NCI-H2029 (cell line): ENCODE measurements around the gene NAA38.
A peak's percentile ranks its signal among the peaks of the same experiment; 100 is the strongest.

ENCODE experiments used
- DNase-seq: peaks from one replicate; lab custom pipeline; 2025; lab: John Stamatoyannopoulos, UW

NAA38 gene

DNA sequence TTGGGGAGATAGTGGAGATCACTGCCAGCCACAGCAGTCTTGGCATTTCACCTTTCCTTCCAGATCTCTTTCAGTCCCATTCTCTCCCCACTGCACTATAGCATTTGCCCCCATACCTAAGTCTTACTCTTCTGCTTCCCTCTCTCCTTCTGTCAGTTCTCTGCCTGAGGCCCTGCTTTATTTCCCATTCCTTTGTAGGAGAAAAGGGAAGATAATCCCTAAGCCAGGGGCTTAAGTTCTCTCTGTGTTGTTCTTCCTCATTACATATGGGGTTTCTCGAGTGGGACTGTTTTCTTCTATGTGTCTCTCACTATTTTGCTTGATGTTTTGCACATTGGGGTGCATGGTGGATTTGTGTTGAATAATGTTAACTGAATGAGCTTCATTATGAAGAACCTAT is 16.9 kb downstream of the NAA38 start:
- no peak for DNase-seq

DNA sequence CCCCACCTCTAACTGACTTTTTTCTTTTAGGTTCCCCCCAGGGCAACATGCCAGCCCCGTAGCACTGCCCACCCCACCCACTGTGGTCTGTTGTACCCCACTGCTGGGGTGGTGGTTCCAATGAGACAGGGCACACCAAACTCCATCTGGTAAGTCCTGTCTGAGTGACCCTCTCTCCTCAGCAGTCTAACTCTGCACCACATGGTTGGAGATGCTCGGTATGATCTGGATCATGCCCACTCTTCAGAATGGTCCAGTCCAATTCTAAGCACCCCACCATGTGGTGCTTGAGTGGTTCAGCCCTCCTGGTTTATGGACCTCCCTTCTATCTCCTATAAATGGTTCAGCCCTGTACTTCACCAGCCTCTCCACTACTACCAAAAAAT is 17.5 kb downstream of the NAA38 start:
- DNase-seq, result no peak

DNA sequence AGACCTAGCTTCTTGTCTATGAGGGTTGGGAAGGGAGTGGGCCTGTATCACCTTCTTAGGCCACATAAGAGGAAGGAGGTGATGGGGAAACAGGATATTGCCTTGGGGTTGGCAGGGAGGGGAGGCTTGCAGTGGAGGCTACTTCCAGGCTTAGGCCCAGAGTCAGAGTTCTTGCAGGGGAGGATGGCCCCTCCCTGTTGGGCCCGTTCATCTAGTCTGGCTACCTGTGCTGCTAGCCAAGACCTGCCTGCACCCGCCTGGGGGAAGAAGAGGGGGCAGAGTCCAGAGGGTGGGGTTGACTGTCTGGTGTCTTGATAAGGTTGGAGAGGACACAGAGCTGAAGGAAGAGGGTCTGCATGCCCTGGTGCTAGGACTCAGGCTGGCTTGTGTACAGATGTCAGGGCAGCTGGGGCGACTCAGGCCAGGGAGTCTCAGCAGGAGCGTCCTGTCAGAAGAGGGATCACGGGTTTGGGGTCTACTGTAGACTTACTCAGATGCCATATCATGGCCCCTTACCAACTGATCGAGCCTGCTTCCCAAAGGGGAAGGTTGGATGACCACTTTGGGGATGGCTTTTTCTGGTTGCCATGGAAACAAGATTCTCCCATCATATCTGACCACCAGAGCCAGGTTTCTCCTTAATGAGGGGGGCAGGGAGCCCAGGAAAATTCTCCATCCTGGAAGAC is 18.0 kb downstream of the NAA38 start:
- no peak for DNase-seq

DNA sequence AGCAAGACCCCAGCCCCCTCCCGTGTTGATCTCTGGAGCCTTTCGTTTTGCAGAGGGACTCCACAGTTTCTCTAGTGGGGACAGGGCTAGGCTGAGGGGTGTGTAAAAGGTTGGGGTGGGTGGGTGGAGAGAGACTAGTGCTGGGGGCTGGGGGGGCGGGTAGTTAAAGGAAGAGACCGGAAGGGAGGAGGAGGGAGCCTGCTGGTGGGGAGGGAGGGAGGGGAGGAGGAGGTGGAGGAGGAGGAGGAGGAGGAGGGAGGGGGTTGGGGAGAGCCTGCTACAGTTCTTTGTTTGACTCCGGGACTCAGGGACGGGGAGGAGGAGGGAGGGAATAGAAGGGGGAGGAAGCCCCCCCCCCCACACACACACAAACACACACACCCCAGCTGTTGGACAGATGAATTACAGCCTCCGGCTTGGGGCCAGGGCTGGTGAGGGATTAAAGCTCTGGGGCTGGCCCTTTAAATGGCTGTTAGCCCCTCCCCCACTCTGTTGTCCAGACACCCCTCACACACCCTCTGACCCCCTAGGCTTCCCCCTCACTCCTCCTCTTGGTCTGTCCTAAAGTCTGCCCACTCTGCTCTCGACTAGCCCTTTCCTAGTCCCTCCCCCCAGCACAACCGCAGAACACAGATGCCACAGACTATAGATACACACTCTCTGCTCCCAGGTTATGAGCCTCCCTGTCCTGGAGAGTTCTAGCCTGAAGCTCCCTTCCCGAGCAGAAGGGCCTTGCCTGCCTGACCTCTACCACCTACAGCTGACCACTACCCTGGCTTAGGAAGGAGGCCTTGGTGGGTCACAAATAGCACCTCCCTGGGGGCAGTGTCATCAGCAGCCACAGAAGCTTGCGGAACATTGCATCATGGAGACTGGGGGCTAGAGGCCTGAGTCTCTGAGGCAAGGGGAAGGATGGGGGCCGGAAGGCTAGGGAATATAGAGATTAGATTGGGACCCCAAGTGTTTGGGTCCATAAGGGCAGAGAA is 19.0 kb downstream of the NAA38 start:
- DNase-seq, result peak; percentile 34

DNA sequence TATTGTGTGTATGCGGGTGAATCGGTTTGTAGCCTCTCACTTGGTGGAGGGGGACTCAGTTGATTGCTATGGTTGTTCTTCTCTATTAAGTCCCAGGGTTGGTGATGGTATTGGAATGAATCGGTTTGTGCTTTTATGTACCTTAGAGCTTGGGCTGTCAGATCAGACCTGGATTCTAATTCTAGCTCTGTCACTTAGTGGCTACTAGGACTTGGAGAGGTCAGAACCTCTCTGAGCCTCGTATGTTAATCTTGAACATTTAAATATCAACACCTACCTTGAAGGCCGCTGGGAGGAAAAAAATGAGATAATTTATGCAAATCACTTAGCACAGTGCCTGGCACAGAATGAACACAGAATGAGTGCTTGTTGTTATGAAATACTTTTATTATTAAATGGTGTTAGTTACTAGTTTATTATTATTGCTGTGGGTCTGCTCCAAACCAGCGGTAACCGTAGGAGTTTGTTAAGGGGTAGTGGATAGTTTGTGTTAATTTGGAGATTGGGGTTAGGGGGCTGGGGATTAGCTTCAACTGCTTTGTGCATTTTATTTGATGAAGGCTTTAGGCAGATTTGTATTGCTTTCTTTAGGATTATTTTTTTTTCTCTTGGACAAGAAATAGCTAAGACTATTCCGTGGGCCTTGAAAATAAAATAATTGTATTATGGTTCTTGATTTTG is 19.8 kb downstream of the NAA38 start:
- no peak for DNase-seq

DNA sequence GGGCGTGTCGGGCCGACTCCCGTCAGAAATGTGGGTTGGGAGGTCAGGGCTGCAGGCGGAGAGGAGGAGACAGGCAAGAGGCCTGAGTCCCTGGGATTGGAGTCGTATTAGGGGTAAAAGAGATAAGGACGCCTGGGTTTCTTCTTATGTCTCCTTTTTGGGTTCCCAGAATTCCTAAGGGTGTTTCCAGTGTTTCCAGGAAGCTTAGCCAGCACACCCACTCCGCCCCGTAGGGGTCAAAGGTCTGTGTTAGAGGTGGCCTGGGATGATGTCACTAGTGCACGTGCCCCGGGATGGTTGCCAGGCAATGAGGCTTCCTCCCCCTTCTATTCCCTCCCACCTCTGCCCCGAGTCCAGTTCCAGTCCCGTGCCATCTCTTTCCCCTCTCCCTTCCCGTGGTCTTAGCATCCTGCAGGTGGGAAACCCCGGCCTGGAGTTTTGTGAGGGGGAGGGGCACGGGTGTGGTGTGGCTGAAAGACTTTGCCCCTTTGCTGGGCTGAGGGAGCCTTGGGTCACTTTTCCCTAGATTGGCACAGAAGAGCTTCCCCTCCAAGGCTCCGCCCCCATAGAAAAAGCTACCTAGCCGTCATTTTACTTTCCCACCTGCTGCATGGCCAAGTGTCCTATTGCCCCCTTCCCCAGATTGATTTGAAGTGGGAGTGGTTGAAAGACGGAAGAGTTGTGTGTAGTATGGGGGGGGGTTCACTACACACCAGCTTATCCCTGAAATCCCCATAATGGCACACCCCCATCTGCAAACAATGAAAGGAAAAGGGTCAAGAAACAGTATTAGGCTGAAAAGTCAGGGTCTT is 20.6 kb downstream of the NAA38 start:
- peak; percentile 95 for DNase-seq

DNA sequence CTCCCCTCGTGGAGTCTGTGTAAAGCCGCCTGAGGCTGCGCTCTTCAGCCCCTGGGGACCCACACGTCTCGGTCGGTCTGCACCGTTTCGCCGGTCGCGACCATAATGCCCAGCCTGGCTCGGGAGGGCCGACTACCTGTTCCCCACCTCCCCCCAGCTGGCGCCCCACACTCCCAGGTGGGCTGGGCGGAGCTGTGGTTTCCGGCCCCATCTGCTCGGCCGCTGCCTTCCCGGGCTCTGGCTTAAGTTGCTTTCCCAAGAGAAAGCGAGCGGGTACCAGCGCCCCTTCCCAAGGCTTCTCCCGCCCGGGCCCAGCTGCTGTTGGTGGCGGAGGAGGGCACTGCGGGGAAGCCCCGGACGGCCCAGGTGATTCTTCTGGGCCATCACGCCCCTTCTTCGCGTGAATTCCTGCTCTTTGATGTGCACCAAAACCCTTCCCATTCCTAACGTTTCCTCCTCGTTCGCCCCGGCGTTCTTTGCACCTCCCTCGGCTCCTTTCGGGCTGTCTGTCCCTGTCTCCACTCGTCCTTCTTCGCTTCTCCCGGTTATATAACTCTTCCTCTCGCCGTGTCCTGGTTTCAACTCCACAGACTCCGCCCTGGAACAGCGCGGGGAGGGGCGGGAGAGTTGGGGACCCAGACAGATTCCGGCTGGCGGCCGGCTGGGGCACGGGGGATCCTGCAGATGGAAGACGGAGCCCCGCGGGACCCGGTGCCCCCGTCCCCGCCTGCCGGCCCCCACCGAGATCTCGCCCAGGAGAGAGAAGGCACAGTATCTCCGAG is 21.4 kb downstream of the NAA38 start:
- DNase-seq, result peak; percentile 33

DNA sequence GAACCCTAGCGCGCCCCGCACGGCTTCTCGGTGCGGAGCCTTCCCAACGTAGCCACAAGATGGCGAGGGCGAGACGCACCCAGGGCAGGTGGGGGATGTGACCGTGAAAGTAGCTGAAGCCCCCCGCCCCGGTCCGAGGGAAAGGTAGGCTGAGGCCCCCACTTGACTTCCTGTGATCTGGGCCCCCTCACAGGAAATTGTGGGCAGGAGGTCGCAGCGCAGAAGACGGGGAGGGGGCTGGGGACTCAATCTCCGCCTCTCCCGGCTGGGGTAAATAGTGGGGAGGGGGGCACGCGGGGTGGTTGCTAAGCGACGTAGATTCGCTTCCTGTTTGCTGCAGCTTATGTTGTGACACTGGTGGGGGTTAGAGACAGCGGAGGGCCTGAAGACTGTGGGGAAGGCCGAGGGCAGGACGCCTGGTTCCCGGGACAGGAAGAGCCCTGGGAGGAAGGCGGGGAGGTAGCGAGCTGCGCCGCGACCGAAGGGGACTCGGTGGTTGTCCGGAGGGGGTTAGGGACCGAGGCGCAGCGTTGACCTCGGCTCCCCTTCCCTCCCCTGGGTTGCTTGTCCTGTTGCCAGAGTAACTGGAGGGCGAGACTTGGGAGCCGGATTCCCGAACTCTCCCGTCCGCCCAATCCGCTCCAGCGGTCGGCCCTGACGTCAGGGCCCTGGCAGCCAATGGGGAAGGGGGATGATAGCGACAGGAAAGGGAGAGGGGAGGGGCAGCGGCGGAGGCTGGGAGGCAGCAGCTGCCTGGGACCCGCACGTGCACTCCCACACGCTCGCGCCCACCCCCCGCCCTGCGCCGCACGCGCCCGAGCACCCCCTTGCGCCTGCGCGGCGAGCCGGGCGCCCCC is 22.2 kb downstream of the NAA38 start:
- peak; percentile 84 for DNase-seq

DNA sequence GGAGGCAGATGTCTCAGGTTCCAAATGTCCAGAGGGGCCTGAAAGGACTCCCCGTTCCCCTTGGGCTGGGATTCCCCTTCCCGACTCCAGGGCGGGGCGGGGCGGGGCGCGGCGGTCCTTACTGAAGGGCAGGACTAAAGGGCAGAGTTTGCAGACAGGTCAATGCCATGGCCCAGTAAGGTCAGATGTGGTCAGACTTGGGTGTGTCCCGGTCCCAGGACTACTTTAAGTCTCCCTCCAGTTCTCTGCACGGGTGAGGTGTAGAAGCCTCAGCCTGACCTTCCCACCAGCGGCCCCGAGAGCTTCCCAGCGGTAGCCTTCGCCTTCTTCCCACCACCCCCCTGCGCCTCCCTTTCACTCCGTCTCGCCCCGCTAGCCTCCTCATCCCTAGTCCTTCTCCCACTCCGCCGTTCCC is 22.8 kb downstream of the NAA38 start:
- DNase-seq, result peak; percentile 25

DNA sequence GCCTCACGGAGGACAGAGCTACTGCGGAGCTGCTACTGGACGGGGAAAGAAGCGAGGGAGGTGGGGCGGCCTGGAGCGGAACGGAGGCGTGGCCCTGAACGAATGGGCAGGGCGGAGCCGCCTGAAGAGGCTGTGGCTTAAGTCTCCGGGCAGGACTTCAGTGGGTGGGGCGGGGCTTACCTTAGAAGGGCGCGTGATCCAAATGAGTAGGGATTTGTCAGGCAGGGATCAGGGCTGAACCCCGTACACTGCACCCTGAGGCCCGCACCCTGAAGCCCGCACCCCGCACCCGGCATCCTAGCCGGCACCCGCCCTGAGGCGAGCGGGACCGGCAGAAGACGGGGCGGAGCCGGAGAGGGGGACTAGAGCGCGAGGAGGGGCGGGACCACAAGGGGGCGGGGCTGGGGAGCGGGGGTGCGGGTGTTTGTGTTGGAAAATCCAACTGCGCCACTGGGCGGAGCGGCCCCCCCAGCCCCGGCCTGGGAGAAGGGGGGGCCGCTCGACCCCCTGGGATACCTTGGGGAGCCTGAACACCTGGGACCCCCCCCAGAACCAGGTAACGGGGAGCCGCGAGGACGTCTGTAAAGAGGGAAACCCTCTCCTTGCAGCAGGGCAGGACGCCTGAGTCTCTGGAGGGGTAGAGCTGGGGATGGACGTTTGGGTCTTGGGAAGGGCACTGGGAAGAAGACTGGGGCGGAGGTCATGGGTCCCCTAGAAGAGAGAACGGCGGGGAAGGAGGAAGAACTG is 23.4 kb downstream of the NAA38 start, which contains the start of gene KDM6B:
Gene KDM6B (plus strand): TSS at position 423 of the 747 bp plus-strand sequence. CDS start 11,338 bp downstream, outside the sequence.
- peak; percentile 76 for DNase-seq

DNA sequence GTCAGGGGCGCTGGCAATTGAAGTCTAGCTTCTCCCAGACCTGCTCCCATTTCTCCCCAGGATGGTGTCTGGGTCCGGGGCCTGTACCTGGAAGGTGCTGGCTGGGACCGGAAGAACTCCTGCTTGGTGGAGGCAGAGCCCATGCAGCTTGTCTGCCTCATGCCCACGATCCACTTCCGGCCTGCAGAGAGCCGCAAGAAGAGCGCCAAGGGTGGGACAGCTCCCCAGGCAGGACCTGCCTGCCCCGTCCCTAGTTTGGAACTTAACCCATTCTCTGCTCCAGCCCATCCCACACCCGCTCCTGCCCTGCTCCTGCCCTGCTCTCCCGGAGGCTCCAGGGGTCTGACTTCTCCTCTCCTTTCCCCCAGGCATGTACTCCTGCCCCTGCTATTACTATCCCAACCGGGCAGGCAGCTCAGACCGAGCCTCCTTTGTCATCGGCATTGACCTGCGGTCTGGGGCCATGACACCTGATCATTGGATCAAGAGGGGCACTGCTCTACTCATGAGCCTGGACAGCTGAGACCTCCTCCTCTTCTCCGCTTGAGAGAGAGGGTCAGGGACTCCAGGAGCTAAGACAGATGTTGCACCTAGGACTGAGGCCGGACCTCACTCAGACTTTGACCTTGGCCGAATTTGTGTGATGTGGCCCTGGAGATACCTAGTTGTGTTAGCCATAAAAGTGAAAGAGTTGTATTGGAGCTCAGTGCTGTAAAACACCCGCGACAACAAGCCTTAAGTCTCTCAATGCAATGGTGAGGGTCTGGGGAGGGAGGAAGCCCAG is 24.2 kb downstream of the NAA38 start:
- no peak for DNase-seq

DNA sequence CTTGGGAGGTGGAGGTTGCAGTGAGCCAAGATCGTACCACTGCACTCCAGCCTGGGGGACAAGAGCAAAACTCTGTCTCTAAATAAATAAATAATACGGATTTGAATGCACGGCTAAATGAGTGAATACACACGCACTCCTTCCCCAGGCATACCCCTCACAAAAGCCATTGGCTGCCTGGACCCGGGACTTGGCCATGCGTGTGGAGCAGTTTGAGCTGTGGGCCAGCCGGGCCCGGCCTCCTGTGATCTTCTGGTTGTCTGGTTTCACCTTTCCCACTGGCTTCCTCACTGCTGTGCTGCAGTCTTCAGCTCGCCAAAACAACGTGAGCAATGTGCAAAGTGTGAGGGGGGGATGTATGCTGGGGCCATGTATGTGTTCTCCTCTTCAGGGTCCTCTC is 24.9 kb downstream of the NAA38 start:
- DNase-seq, result no peak

DNA sequence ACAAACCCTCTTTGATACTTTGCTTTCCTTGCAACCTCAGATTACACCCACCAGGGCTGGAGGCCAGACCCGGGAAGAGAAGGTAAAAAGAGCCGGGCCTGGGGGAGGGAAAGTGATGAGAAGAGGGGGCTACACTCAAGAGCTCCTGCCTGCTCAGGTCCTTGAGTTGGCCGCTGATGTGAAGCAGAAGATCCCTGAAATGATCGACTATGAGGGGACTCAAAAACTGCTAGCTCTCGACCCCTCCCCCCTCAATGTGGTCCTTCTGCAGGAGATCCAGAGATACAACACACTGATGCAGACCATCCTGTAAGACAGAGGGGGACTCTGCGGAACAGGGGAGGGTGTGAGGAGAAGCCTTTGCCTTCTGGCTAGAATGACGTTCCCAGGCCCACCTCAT is 26.1 kb downstream of the NAA38 start:
- no peak for DNase-seq

DNA sequence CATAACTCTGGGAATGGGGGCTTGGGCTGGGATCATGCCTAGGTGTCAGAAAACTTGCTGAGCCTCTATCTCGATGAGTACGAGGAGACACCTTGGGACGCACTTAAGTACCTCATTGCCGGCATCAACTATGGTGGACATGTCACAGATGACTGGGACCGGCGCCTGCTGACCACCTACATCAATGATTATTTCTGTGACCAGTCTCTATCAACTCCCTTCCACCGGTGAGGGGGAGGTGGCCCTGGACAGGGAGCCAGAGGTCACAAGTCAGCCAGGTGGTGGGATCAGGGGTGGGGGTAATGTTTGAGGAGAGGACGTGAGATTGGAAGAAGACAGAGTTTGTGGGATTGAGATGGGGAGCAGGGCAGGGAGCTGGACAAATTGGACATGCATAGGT is 26.7 kb downstream of the NAA38 start:
- DNase-seq, result no peak

DNA sequence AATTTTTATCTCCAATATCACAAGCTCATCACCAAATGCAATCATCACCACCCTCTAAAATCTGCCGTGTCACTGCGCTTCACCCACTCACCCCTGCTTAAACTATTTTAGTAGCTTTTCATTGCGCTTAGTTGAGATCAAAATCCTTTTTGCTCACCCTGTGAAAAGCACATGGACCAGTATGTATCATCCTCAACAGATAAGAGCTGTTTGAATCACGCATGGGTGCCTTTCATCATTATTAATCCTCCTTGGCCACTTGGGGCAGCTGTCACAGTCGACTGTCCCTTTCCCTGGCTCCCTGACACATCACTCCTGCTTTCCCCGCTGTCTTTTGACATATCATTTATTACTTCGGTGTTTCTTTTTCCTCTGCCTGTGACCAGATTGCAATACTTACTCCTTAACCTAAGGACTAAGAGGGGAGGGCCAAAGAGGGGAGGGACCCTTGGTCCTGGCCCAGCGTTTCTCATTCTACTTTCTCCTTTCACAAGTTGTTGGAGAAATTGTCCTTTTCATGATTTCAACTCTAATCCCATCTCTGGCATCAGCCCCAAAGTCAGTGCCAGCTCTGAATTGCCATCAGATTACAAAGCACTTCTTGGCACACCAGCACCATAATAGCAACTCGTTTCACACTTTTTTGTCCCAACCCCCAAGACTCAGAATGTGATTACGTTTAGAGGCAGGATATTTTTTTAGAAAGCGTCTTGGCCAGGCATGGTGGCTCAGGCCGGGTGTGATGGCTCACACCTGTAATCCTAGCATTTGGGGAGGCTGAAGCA is 32.0 kb downstream of the NAA38 start:
- DNase-seq, result no peak

DNA sequence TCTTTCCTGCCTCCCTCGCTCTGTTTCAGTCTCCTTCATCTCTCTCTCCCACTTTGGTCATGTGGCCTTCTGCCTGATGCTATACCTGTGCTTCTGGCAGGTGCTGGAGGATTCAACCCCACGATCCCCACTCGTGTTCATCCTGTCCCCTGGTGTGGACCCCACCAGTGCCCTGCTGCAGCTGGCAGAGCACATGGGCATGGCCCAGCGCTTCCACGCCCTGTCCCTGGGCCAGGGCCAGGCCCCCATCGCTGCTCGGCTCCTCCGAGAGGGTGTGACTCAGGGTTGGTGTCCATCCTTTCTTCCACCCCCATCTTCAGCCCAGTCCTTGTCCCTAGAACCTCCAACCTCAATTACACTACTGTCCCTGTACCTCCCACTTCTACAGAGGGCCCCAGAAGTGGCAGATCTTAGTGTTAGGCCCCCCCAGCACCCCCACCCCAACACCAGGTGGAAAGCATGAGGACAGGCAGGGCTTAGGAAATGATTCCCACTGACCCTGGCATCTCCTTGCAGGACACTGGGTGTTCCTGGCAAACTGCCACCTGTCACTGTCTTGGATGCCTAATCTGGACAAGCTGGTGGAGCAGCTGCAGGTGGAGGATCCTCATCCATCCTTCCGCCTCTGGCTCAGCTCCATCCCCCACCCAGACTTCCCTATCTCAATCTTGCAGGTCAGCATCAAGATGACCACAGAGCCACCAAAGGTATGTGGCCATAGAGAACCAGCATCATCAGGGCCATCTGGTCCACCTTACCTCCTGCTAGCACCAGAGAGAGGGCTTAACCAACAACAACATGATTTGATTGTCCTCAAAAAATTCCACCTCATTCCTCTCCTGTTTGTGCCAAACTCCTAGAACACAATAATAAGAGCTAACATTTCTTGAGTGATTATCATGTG is 33.1 kb downstream of the NAA38 start:
- DNase-seq, result no peak
